Endothelial cell of umbilical vein (primary cell): Measurements from ENCODE around the gene BRK1. TPM values are rescaled to one million over a fixed set of nuclear protein-coding genes. Genes with fewer than 3 reads are reported as not detected.
"Not testable (repeated sequence)": the region's sequence is repeated elsewhere in the genome, so short reads cannot be mapped to it uniquely, and the experiment has no call there.

ENCODE experiments used
- BruUV-seq: library from RNA; stranded (reverse); fragments of 400-500 nt; replicated peaks from 2 replicates; lab custom pipeline; 2021; lab: Mats Ljungman, UMichigan
- CTCF ChIA-PET: fragments of 300-600, 350-600 bp; sonication (Branson Sonifier 250); formaldehyde crosslinking; loops from one replicate; lab custom pipeline; 2021; ENCODE audit warnings: antibody characterized with exemption, inconsistent platforms; lab: Charles Lee
- POLR2A ChIA-PET: fragments of 300-600, 350-600 bp; sonication (Branson Sonifier 250); formaldehyde crosslinking; loops from one replicate; lab custom pipeline; 2021; ENCODE audit warnings: antibody characterized with exemption, inconsistent platforms; lab: Charles Lee
- DNase-seq: peaks from one replicate; pipeline ENCODE4 v3.0.0-alpha.2; 2011; ENCODE audit warnings: low read depth, low spot score
- FAIRE-seq: peaks from 2 replicates; lab custom pipeline; 2011; peaks lifted over from hg19 to GRCh38; lab: Jason Lieb, UNC
- H2AFZ ChIP-seq: 2 replicates; pipeline ENCODE4 v1.6.0; 2012; ENCODE audit warnings: low read depth, low read length, control low read depth, inconsistent platforms
- H3K27ac ChIP-seq: 2 replicates; pipeline ENCODE4 v1.5.1; 2011; ENCODE audit warnings: low read depth, mild to moderate bottlenecking, control low read depth, low read length, moderate library complexity; ENCODE audit not compliant: insufficient read depth
- H3K27me3 ChIP-seq, 2 experiments: 2 replicates each; pipeline versions ENCODE4 v1.6.0 to v1.6.1; 2011; ENCODE audit warnings: low read length in 2 of 2, mixed read lengths in 1 of 2; ENCODE audit not compliant: control insufficient read depth in 2 of 2, insufficient read depth in 2 of 2
- H3K36me3 ChIP-seq, 2 experiments: 2 replicates in 1 of 2; 3 replicates in 1 of 2; pipeline ENCODE4 v1.5.1; 2011; ENCODE audit warnings: low read length in 2 of 2, mild to moderate bottlenecking in 1 of 2, moderate library complexity in 1 of 2; ENCODE audit not compliant: control insufficient read depth in 2 of 2, insufficient read depth in 2 of 2; ENCODE audit errors: extremely low read depth in 1 of 2
- H3K4me1 ChIP-seq: 3 replicates; pipeline ENCODE4 v1.5.1; 2011; ENCODE audit warnings: mild to moderate bottlenecking, low read length; ENCODE audit not compliant: control insufficient read depth, insufficient read depth; ENCODE audit errors: extremely low read depth
- H3K4me2 ChIP-seq: 2 replicates; pipeline ENCODE4 v1.6.1; 2011; ENCODE audit warnings: low read length, control low read depth, mixed read lengths; ENCODE audit not compliant: insufficient read depth
- H3K4me3 ChIP-seq, 3 experiments: fragments of 200-600 bp in 1 of 3; sonication (generic), shearing (Covaris generic) in 1 of 3; replicated peaks in 1 of 3; 2 replicates each; pipeline ENCODE4 v1.5.1; 2011 to 2016; ENCODE audit warnings: control low read depth in 3 of 3, low read length in 3 of 3, mild to moderate bottlenecking in 2 of 3, inconsistent platforms in 1 of 3, low read depth in 1 of 3, moderate library complexity in 1 of 3; ENCODE audit not compliant: insufficient read depth in 1 of 3
- H3K79me2 ChIP-seq: 2 replicates; pipeline ENCODE4 v1.6.0; 2012; ENCODE audit warnings: low read length, inconsistent platforms; ENCODE audit not compliant: control insufficient read depth, insufficient read depth
- H3K9ac ChIP-seq: replicated peaks from 2 replicates; pipeline ENCODE3; 2011; ENCODE audit warnings: low read length, control low read depth; ENCODE audit not compliant: insufficient read depth; ENCODE audit errors: extremely low read depth
- H3K9me1 ChIP-seq: replicated peaks from 3 replicates; pipeline ENCODE4 v1.6.0; 2011; ENCODE audit warnings: mild to moderate bottlenecking, low read length; ENCODE audit not compliant: control insufficient read depth, insufficient read depth; ENCODE audit errors: extremely low read depth
- H3K9me3 ChIP-seq: replicated peaks from 2 replicates; pipeline ENCODE4 v1.5.1; 2012; ENCODE audit warnings: low read length, inconsistent platforms; ENCODE audit not compliant: control insufficient read depth, insufficient read depth
- H4K20me1 ChIP-seq: replicated peaks from 2 replicates; pipeline ENCODE3; 2011; ENCODE audit warnings: mild to moderate bottlenecking, low read length; ENCODE audit not compliant: control insufficient read depth, insufficient read depth; ENCODE audit errors: extremely low read depth
- CTCF ChIP-seq, 2 donors: IDR thresholded peaks; 1 replicate in 1 of 2; 2 replicates in 1 of 2; pipeline ENCODE4 v1.5.1; 2011; ENCODE audit warnings: low read length in 2 of 2, mild to moderate bottlenecking in 2 of 2, moderate library complexity in 2 of 2, control low read depth in 1 of 2, inconsistent platforms in 1 of 2, low read depth in 1 of 2; ENCODE audit not compliant: insufficient read depth in 1 of 2; ENCODE audit errors: extremely low read depth in 1 of 2
- EZH2 ChIP-seq: IDR thresholded peaks from 2 replicates; pipeline ENCODE4 v1.6.1; 2012; ENCODE audit warnings: borderline replicate concordance, low read depth, mild to moderate bottlenecking, moderate library complexity, low read length, inconsistent platforms; ENCODE audit not compliant: severe bottlenecking
- FOS ChIP-seq: IDR thresholded peaks from 2 replicates; pipeline ENCODE4 v1.6.1; 2011; ENCODE audit warnings: mild to moderate bottlenecking, low read length, moderate library complexity, borderline replicate concordance; ENCODE audit not compliant: insufficient read depth
- GATA2 ChIP-seq: IDR thresholded peaks from 2 replicates; pipeline ENCODE4 v1.7.0; 2011; ENCODE audit warnings: low read depth, mild to moderate bottlenecking, moderate library complexity, mixed read lengths, low read length; ENCODE audit not compliant: insufficient read length, insufficient read depth
- JUN ChIP-seq: IDR thresholded peaks from 2 replicates; pipeline ENCODE4 v1.6.1; 2011; ENCODE audit warnings: borderline replicate concordance, low read depth; ENCODE audit not compliant: insufficient read length, insufficient read depth
- MYC ChIP-seq: IDR thresholded peaks from one replicate; pipeline ENCODE4 v1.6.1; 2011; ENCODE audit warnings: mild to moderate bottlenecking, low read depth, low read length
- POLR2A ChIP-seq: IDR thresholded peaks from 2 replicates; pipeline ENCODE4 v1.6.1; 2012; ENCODE audit warnings: low read depth, mild to moderate bottlenecking, control low read depth, low read length
- POLR2AphosphoS5 ChIP-seq: IDR thresholded peaks from 2 replicates; pipeline ENCODE4 v1.6.1; 2012; ENCODE audit warnings: low read depth, mild to moderate bottlenecking, control low read depth, low read length, moderate library complexity; ENCODE audit not compliant: insufficient read depth
- dilution Hi-C: fragments of 300-500 bp; cut with MboI; formaldehyde crosslinking; loops from one replicate; pipeline ENCODE4 v1.15.0; 2019; ENCODE audit warnings: low sequenced_read_pairs; ENCODE audit not compliant: extremely low pct_ligation_motif_present
- intact Hi-C: fragments of 100-400 bp; cut with micrococcal nuclease; formaldehyde crosslinking; loops from one replicate; pipeline ENCODE4 v1.10.0; 2022
- polyA plus RNA-seq, 4 experiments: library from polyadenylated mRNA; depleted of rRNA in 3 of 4; stranded (reverse) in 3 of 4; unstranded in 1 of 4; fragments of >200 nt; gene quantifications; 2 replicates each; pipeline versions ENCODE4 v1.2.1 to v1.2.3, GENCODE V29; 2011 to 2012; ENCODE audit warnings: missing spikeins in 1 of 4
- total RNA-seq: library from RNA; stranded (reverse); gene quantifications from 2 replicates; pipeline ENCODE4 v1.2.3, GENCODE V29; 2021
- TF ChIP-seq, protein P1 (sequence below): IDR thresholded peaks from 2 replicates; pipeline ENCODE4 v1.6.1; 2011; ENCODE audit not compliant: insufficient read depth, insufficient read length

Gene BRK1
- total and polyA plus RNA-seq, 2 donors (not counting 3 experiments of a cell fraction or from before 2014, with no cell fraction given) = 123 to 144 TPM

DNA sequence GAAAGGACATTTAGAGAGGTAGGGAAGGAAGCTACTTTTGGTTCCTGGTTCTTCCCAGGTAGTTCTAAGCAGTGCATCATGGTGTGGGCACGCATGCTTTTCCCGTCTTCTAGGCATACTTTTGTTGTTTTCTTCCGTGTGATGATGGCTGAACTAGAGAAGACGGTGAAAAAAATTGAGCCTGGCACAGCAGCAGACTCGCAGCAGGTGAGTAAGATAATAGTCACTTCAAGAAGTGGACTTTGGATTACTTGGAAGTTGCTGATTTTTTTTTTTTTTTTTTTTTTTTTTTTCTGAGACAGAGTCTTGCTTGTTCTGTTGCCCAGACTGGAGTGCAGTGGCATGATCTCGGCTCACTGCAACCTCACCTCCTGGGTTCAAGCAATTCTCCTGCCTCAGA is 25.3 kb upstream of the BRK1 start:
- POLR2A ChIA-PET = interaction anchor here (0.5 kb wide), 1 partner anchor 38 kb away, joined by 3 read pairs; no protein-coding TSS in a partner anchor
- H3K27ac ChIP-seq = no peak overlapping the region
- BruUV-seq = no TSS peak
- dilution Hi-C loops = no loop called here
- H3K79me2 ChIP-seq = no peaks in the 10 kb centered on the region
- H3K9me3 ChIP-seq = no peaks in the 10 kb centered on the region
- H2AFZ ChIP-seq = no peak overlapping the region
- H3K4me1 ChIP-seq = no peaks in the 10 kb centered on the region
- DNase-seq = no peak
- H3K9me1 ChIP-seq = no peaks in the 10 kb centered on the region
- FAIRE-seq = no peak
- H3K27me3 ChIP-seq = no peaks in the 10 kb centered on the region
- no peaks in the 10 kb centered on the region for H4K20me1 ChIP-seq
- H3K9ac ChIP-seq = no peak overlapping the region
- TF ChIP-seq FOS (no peak), MYC (no peak), JUN (no peak), CTCF (IDR thresholded peaks at IDR 0.05; ENCODE audit: extremely low read depth in 1 of 2, insufficient read depth in 1 of 2, low read depth in 1 of 2, low read length in 2 of 2) (no peak), GATA2 (no peak), POLR2AphosphoS5 (no peak), EZH2 (no peak), POLR2A (no peak)
- TF ChIP-seq, protein P1, sequence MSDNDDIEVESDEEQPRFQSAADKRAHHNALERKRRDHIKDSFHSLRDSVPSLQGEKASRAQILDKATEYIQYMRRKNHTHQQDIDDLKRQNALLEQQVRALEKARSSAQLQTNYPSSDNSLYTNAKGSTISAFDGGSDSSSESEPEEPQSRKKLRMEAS = no peak
- intact Hi-C loops = no loop called here
- CTCF ChIA-PET = no interaction called here
- no peak overlapping the region for H3K4me2 ChIP-seq
- peaks cover 0 to 2% of the 10 kb centered on the region in 2 experiments for H3K36me3 ChIP-seq
- H3K4me3 ChIP-seq = no peak overlapping the region

DNA sequence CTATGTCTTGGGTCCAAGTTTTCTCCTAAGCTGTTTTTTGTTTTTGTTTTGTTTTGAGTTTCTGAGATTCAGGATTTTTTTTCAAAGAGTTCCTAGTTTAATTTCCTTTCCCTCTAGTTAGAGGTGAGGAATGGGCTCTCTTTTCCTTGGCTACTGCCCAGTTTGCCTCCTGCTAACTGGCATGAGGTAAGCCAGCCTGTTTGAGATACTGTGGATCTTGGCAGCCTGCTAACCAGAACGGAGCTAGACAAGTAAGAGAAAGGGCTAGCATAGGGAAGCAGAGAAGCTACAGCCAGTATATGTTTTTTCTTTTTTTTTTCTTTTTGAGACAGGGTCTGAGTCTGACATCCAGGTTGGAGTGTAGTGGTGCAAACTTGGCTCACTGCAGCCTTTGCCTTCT is 24.7 kb upstream of the BRK1 start:
- H2AFZ ChIP-seq, H3K4me1 ChIP-seq, BruUV-seq, POLR2A ChIA-PET, H3K9me3 ChIP-seq, H3K27me3 ChIP-seq, dilution Hi-C loops, DNase-seq, intact Hi-C loops, H3K27ac ChIP-seq, H3K4me3 ChIP-seq, H3K9me1 ChIP-seq, H3K9ac ChIP-seq, CTCF ChIA-PET, H4K20me1 ChIP-seq, H3K79me2 ChIP-seq, FAIRE-seq, H3K4me2 ChIP-seq, H3K36me3 ChIP-seq: not testable (repeated sequence)

DNA sequence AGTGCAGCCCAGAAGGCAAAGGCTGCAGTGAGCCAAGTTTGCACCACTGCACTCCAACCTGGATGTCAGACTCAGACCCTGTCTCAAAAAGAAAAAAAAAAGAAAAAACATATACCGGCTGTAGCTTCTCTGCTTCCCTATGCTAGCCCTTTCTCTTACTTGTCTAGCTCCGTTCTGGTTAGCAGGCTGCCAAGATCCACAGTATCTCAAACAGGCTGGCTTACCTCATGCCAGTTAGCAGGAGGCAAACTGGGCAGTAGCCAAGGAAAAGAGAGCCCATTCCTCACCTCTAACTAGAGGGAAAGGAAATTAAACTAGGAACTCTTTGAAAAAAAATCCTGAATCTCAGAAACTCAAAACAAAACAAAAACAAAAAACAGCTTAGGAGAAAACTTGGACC is 24.1 kb upstream of the BRK1 start:
- H4K20me1 ChIP-seq, H2AFZ ChIP-seq, BruUV-seq, CTCF ChIA-PET, POLR2A ChIA-PET, H3K9me1 ChIP-seq, H3K4me1 ChIP-seq, H3K27me3 ChIP-seq, dilution Hi-C loops, H3K36me3 ChIP-seq, H3K27ac ChIP-seq, DNase-seq, H3K9ac ChIP-seq, H3K4me3 ChIP-seq, H3K9me3 ChIP-seq, H3K79me2 ChIP-seq, H3K4me2 ChIP-seq, intact Hi-C loops: not testable (repeated sequence)
- FAIRE-seq = peak; percentile 24
